Activated naive CD4-positive, alpha-beta T cell treated with anti-CD3 and anti-CD28 coated beads, Interleukin-2, amount 10 ng/mL, durations not matched to agents 7 days and 5 days (primary cell): ENCODE results near the gene TTC23L.

Source experiments
- CTCF ChIA-PET: fragments of 350-600 bp; sonication (Branson Sonifier 250); formaldehyde crosslinking; loops from one replicate; lab custom pipeline; 2021; ENCODE audit warnings: antibody characterized with exemption; lab: Charles Lee
- DNase-seq: peaks from one replicate; pipeline ENCODE4 v3.0.0-alpha.2; 2020
- H3K27ac Mint-ChIP-seq: one replicate; pipeline ENCODE4 v1.8.0; 2021; ENCODE audit warnings: mild to moderate bottlenecking, moderate library complexity, mixed read lengths
- H3K27me3 Mint-ChIP-seq: one replicate; pipeline ENCODE4 v1.8.0; 2021; ENCODE audit warnings: mild to moderate bottlenecking, mixed read lengths
- H3K36me3 Mint-ChIP-seq: one replicate; pipeline ENCODE4 v1.8.0; 2021; ENCODE audit warnings: mixed read lengths
- H3K4me1 Mint-ChIP-seq: one replicate; pipeline ENCODE4 v1.8.0; 2021; ENCODE audit warnings: mixed read lengths
- H3K4me3 Mint-ChIP-seq: one replicate; pipeline ENCODE4 v1.8.0; 2021; ENCODE audit warnings: mild to moderate bottlenecking, moderate library complexity, mixed read lengths
- H3K9me3 Mint-ChIP-seq: one replicate; pipeline ENCODE4 v1.8.0; 2021; ENCODE audit warnings: mixed read lengths

Gene TTC23L

DNA sequence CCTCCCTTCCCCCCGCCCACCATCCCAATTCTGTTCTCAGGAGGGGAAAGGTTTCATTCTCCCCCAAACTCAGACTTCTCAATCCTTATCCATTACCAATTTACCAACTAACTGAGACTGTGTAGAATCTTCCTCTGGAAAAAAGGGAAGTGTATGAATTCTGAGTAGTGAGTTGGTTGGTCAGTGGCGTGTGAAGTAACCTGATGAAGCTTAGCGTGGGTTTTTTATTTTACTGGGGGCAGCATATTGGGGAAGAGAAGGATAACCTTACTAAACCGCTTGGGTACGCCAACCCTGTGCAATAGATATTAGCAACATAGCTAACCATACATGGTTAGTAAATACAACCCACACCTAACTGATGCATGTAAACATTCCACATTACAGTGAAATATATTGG is 89.3 kb downstream of the TTC23L start:
- no peak overlapping the region for H3K27ac Mint-ChIP-seq
- peak overlapping the region; percentile 78 for H3K4me3 Mint-ChIP-seq
- CTCF ChIA-PET: no interaction called here
- no peaks in the 10 kb centered on the region for H3K27me3 Mint-ChIP-seq
- H3K4me1 Mint-ChIP-seq: peaks cover 41% of the 10 kb centered on the region
- no peak for DNase-seq
- peaks cover 23% of the 10 kb centered on the region for H3K36me3 Mint-ChIP-seq
- H3K9me3 Mint-ChIP-seq: no peaks in the 10 kb centered on the region

DNA sequence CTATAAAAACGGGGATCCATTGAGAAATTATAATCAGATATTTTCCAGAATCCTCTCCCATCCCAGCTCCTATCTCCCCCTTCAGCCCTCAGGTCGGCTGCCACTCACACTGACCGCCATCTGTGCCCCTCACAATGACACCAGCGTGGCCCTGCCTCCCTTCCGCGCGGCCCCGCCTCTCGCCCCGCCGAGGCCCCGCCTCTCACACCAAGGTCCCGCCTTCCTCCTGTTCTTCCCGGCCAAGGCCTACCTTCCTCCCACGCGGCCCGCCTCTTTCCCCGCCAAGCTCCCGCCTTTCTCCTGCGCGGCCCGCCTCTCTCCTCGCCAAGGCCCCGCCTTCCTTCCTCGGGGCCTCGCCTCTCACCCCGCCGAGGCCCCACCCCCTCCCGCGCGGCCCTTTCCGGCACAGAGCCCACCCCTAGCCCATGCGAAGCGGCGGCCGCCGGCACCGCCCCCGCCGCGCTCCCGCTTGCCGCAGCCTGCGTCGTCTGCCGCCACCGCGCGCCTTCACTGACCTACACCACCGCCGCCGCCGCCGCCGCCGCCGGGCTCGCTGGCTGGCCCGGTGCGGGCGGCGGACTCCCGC is 90.3 kb downstream of the TTC23L start, which contains the start of gene DNAJC21:
TSS of gene DNAJC21 (plus strand) at position 426 of the 586 bp plus-strand sequence. CDS start 261 bp downstream, outside the sequence.
- Mint-ChIP-seq H3K4me3 (peak within 1 kb of the TSS; percentile 98), H3K9me3 (no peaks in the 10 kb centered on the region), H3K36me3 (peaks cover 21% of the 10 kb centered on the region), H3K27ac (peak within 1 kb of the TSS; percentile 97), H3K4me1 (peaks cover 37% of the 10 kb centered on the region), H3K27me3 (no peaks in the 10 kb centered on the region)
- CTCF ChIA-PET: interaction anchor here (1.4 to 1.8 kb wide), 3 partner anchors 12 to 29 kb away, joined by 5 to 6 read pairs (median 5); partner anchors contain the start of genes BRIX1 and RAD1
- peak; percentile 98 for DNase-seq

DNA sequence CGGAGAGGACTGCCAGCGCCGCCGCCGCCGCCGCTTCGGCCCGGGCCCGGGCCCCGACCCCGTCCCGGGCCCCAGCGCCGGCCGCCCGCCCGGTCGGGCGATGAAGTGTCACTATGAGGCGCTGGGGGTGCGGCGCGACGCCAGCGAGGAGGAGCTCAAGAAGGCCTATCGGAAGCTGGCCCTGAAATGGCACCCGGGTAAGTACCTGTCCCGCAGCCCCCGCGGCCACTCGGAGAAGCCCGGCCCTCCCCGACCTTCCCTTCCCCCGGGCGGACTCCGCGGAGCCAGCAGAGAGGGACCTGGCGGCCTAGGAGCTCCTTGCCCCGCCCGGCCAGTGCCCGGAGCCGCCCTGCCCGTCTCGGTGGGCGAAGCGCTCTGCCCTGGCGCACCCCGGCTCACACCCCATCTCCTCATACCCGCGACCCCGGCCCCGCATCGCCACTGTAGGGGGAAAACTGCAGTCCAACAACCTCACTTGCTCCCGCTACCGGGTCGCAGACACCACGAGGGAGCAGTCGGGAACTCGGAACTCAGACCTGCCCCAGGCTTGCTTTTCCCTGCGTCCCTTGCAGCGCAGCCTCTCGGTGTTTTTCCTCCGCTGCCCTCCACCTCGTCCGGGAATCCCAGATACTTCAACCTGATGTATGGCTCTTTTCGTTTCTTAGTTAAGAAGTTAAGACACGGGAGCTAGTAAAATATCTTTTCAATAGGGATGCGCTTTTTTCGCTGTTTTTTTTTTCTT is 90.9 kb downstream of the TTC23L start:
- Mint-ChIP-seq H3K4me3 (peak overlapping the region; percentile 98), H3K27ac (peak overlapping the region; percentile 97), H3K4me1 (peaks cover 35% of the 10 kb centered on the region), H3K27me3 (no peaks in the 10 kb centered on the region), H3K9me3 (no peaks in the 10 kb centered on the region), H3K36me3 (peaks cover 22% of the 10 kb centered on the region)
- CTCF ChIA-PET: interaction anchor here (0.6 to 1.8 kb wide), 6 partner anchors 9 to 31 kb away, joined by 3 to 6 read pairs (median 4); partner anchors contain the start of genes BRIX1 and RAD1
- peak; percentile 90 for DNase-seq

DNA sequence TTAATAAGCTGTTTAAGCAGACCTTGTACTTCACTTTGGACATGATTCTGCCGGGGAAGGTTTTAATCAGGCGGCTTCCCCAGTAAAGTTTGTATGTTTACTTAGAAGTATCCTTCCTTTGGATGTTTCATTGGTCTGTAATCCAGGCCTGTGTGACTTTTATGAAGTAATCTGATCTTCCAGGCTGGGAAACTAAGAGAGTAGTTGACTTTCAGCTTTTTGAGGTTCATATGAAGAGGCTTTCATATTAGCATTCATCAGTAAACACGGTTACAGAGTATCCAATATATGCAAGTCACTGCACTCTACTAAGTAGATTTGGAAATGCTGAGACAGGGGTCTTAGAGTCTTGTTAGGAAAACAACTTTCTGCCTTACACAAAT is 91.5 kb downstream of the TTC23L start:
- CTCF ChIA-PET: interaction anchor here (0.6 to 1.8 kb wide), 6 partner anchors 8 to 32 kb away, joined by 3 to 6 read pairs (median 4); partner anchors contain the start of genes BRIX1 and RAD1
- peak overlapping the region; percentile 97 for H3K27ac Mint-ChIP-seq
- peaks cover 24% of the 10 kb centered on the region for H3K36me3 Mint-ChIP-seq
- H3K27me3 Mint-ChIP-seq: no peaks in the 10 kb centered on the region
- H3K4me1 Mint-ChIP-seq: peaks cover 33% of the 10 kb centered on the region
- no peaks in the 10 kb centered on the region for H3K9me3 Mint-ChIP-seq
- peak overlapping the region; percentile 98 for H3K4me3 Mint-ChIP-seq
- no peak for DNase-seq

DNA sequence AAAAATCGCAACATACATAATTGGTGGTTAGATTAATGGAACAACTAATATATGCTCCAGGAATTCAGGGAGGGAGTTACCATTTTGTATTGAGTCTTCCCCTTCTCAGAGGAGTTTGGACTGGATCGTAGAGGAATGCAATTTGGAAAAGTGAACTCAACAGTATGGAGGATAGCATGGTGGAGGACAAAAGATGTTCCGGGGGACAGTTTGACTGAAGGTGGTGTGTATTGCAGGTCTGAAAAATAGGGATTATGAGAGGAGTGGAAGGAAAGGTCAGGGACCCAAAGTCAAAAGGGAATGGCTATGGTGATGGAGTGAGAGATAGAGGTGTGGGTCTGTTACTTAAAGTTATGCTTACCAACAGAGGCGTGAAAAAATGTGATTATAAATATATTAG is 91.9 kb downstream of the TTC23L start:
- CTCF ChIA-PET: interaction anchor here (0.9 to 1.8 kb wide), 4 partner anchors 8 to 32 kb away, joined by 3 to 6 read pairs (median 4); partner anchors contain the start of genes BRIX1 and RAD1
- no peaks in the 10 kb centered on the region for H3K27me3 Mint-ChIP-seq
- peak overlapping the region; percentile 98 for H3K4me3 Mint-ChIP-seq
- peaks cover 33% of the 10 kb centered on the region for H3K4me1 Mint-ChIP-seq
- H3K36me3 Mint-ChIP-seq: peaks cover 21% of the 10 kb centered on the region
- H3K27ac Mint-ChIP-seq: peak overlapping the region; percentile 97
- no peak for DNase-seq
- H3K9me3 Mint-ChIP-seq: no peaks in the 10 kb centered on the region

DNA sequence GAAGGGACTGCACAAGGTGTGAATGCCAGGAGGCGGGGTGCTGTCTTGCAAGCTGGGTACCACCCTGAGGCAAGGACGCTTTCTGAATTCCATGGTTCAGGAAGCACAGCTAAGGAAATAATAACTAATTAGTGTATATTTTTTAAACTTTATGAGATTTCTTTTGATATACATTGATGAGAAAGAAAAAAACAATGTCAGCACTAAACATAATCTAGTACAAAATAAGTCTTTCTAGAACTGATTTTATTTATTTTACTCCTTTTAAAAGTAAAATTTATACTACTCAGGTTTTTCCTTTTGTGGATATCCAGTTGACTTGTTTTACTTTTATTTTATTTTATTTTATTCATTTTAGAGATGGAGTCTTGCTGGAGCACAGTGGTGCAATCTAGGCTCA is 94.0 kb downstream of the TTC23L start:
- no peaks in the 10 kb centered on the region for H3K9me3 Mint-ChIP-seq
- H3K27me3 Mint-ChIP-seq: no peaks in the 10 kb centered on the region
- no peak for DNase-seq
- H3K27ac Mint-ChIP-seq: no peak overlapping the region
- H3K36me3 Mint-ChIP-seq: peaks cover 27% of the 10 kb centered on the region
- no peak overlapping the region for H3K4me3 Mint-ChIP-seq
- H3K4me1 Mint-ChIP-seq: peaks cover 33% of the 10 kb centered on the region
- CTCF ChIA-PET: no interaction called here

DNA sequence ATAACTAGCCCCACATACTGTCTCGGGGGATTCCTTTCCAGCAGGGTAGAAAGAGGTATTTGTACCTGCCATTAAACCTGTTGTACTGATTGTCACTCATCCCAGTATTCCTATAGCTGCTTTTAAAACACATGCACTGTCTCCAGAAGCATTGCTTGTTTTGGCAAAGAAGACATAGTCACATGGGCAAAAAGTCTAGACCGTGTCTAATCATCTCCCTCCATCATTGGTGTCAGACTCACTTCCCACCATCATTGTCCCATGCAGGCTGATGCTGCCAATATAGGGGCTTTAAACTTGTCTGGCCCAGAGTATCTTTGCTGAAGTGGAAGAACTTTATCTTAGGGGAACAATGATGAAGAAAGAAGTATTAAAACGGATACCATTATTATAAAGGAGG is 103.0 kb downstream of the TTC23L start:
- H3K4me3 Mint-ChIP-seq: no peak overlapping the region
- peak overlapping the region; percentile 46 for H3K27ac Mint-ChIP-seq
- peaks cover 39% of the 10 kb centered on the region for H3K36me3 Mint-ChIP-seq
- CTCF ChIA-PET: interaction anchor here (0.9 kb wide), 1 partner anchor 17 kb away, joined by 3 read pairs; no protein-coding TSS in a partner anchor
- H3K4me1 Mint-ChIP-seq: no peaks in the 10 kb centered on the region
- H3K9me3 Mint-ChIP-seq: no peaks in the 10 kb centered on the region
- DNase-seq: no peak
- H3K27me3 Mint-ChIP-seq: no peaks in the 10 kb centered on the region

DNA sequence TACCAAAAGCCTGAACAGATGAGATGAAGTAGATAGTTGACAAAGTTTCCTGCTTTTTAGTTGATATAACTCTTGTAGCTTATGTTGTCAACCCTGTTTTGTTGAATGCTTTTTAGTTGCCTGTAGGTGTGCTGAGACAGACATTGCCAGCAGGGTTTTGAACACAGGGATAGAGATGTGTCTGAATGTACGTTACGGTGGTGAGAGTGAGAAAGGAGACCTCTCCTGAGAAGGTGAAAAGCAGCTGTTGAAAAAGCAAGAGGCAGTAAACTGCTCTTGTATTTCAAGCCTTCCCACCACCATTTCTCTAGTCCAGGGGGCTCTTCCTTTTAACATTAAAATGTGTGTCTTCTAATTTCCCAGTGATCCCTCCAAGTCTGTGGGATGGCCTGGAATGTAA is 105.1 kb downstream of the TTC23L start:
- no peak for DNase-seq
- peaks cover 40% of the 10 kb centered on the region for H3K36me3 Mint-ChIP-seq
- no peaks in the 10 kb centered on the region for H3K27me3 Mint-ChIP-seq
- H3K4me3 Mint-ChIP-seq: no peak overlapping the region
- H3K27ac Mint-ChIP-seq: no peak overlapping the region
- no peaks in the 10 kb centered on the region for H3K9me3 Mint-ChIP-seq
- no peaks in the 10 kb centered on the region for H3K4me1 Mint-ChIP-seq
- CTCF ChIA-PET: no interaction called here

DNA sequence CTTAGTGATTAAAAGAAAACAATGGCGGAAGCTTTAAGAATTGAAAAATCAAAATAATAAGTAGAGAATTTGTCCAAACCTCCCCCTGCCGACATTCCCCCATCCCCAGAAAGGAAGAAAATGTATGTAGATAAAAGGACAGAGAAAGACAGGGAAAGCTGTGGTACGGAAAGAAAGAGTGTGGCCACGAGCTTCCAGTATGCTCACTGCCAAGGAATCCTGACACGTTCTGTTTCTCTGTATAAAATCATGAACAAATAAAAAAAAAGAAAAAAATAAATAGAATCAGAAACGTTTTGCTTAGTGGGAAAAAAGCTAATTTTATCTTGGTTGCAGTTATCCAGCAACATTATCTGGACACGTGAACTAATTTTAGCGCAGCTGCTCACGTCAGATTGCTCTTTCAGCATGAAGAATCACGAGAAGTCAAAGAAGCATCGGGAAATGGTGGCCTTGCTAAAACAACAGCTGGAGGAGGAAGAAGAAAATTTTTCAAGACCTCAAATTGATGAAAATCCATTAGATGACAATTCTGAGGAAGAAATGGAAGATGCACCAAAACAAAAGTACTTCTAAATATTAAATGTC is 105.6 kb downstream of the TTC23L start:
- CTCF ChIA-PET: no interaction called here
- no peak overlapping the region for H3K4me3 Mint-ChIP-seq
- DNase-seq: no peak
- no peaks in the 10 kb centered on the region for H3K4me1 Mint-ChIP-seq
- H3K27ac Mint-ChIP-seq: no peak overlapping the region
- H3K27me3 Mint-ChIP-seq: no peaks in the 10 kb centered on the region
- peaks cover 44% of the 10 kb centered on the region for H3K36me3 Mint-ChIP-seq
- no peaks in the 10 kb centered on the region for H3K9me3 Mint-ChIP-seq
